ENCODE measurements around the gene SPATC1L. TPM values are rescaled to one million over a fixed set of nuclear protein-coding genes. Genes with fewer than 3 reads are reported as not detected.

Gene SPATC1L
- total and polyA plus RNA-seq, 2 of the 8 experiments (the other 6 are each of a cell fraction or from before 2014, with no cell fraction given): 24.9 to 50.0 TPM

- H3K4ac ChIP-seq (replicated peaks; ENCODE audit: insufficient read length, low read depth, low read length): no peak overlapping the region
- H2BK120ac ChIP-seq (replicated peaks; ENCODE audit: low read depth, low read length): no peak overlapping the region
- 92% methylated on average over 11 of the region's 26 CpGs; no CpG with 5 or more reads in 1 of the 2 experiments for WGBS, 2 experiments (ENCODE audit: extremely low coverage in 1 of 2, insufficient coverage in 1 of 2, insufficient read length in 1 of 2, insufficient replicate concordance in 2 of 2, low coverage in 1 of 2, low lambda C conversion rate in 2 of 2, missing lambda C conversion rate in 1 of 2)
- no peaks in the 10 kb centered on the region for H3K79me2 ChIP-seq (ENCODE audit: control insufficient read depth in 1 of 2, insufficient read depth in 2 of 2, low read length in 2 of 2)
- H4K5ac ChIP-seq (ENCODE audit: insufficient read length, low read depth, low read length): no peak overlapping the region
- FAIRE-seq (no peak), DNase-seq (ENCODE audit: low read depth in 1 of 2, low spot score in 2 of 2) (no peak)
- H3K23me2 ChIP-seq (ENCODE audit: low read depth, low read length): peaks cover 7% of the 10 kb centered on the region; the same call in 1 of the 2 replicates
- H2BK12ac ChIP-seq (ENCODE audit: low read depth, low read length): no peak overlapping the region
- no peak overlapping the region for H2BK20ac ChIP-seq (ENCODE audit: low read length)
- no peaks in the 10 kb centered on the region for H3K4me1 ChIP-seq (replicated peaks in 1 of 4; ENCODE audit: control insufficient read depth in 3 of 4, insufficient read depth in 4 of 4, low read length in 3 of 4)
- peaks cover 0 to 17% (median 0%) of the 10 kb centered on the region in 4 experiments; a peak in 2 of 8 replicates for H3K36me3 ChIP-seq (ENCODE audit: control insufficient read depth in 2 of 4, insufficient read depth in 4 of 4, low read length in 3 of 4)
- no peak overlapping the region for H3K27ac ChIP-seq (ENCODE audit: low read depth, low read length)
- H4K20me1 ChIP-seq (replicated peaks in 1 of 2; ENCODE audit: control insufficient read depth in 1 of 2, insufficient read depth in 2 of 2, low read length in 2 of 2): peaks cover 0 to 9% of the 10 kb centered on the region in 2 experiments
- no peak overlapping the region for H4K91ac ChIP-seq (replicated peaks; ENCODE audit: insufficient read length, low read length)
- H3K18ac ChIP-seq (ENCODE audit: extremely low read depth, low read length): no peak overlapping the region
- H2AK5ac ChIP-seq (ENCODE audit: low read depth, low read length): no peak overlapping the region
- no peak overlapping the region for H3K4me2 ChIP-seq (ENCODE audit: insufficient read depth in 1 of 2, low read depth in 2 of 2, low read length in 2 of 2)
- H3K56ac ChIP-seq (replicated peaks; ENCODE audit: insufficient read length, low read depth, low read length): no peak overlapping the region
- no peak overlapping the region for H3K4me3 ChIP-seq (ENCODE audit: extremely low read depth in 1 of 4, insufficient read depth in 2 of 4, low read depth in 3 of 4, low read length in 4 of 4)
- no peak overlapping the region for H2AFZ ChIP-seq (ENCODE audit: low read length)
- no peak overlapping the region for H2BK15ac ChIP-seq (ENCODE audit: low read length)
- no peak overlapping the region for H4K8ac ChIP-seq (ENCODE audit: extremely low read depth, insufficient read depth, low read length)
- H2BK5ac ChIP-seq (ENCODE audit: low read depth, low read length): no peak overlapping the region
- ChIA-PET POLR2A (ENCODE audit: partially characterized antibody) (interaction anchor here (1.2 kb wide), 1 partner anchor 138 kb away, joined by 3 read pairs; no protein-coding TSS in a partner anchor), CTCF (ENCODE audit: partially characterized antibody) (no interaction called here)
- no peaks in the 10 kb centered on the region for H3K27me3 ChIP-seq (replicated peaks in 1 of 4; ENCODE audit: control insufficient read depth in 3 of 4, extremely low read depth in 1 of 4, insufficient read depth in 3 of 4, low read length in 3 of 4)
- no peak overlapping the region for H3K23ac ChIP-seq (ENCODE audit: insufficient read length)
- H3K79me1 ChIP-seq (ENCODE audit: low read depth, low read length): no peaks in the 10 kb centered on the region
- H3K9ac ChIP-seq (replicated peaks in 1 of 4; ENCODE audit: extremely low read depth in 1 of 4, low read depth in 3 of 4, low read length in 3 of 4): no peak overlapping the region
- H3K14ac ChIP-seq (ENCODE audit: insufficient read length): no peak overlapping the region
- H3K9me3 ChIP-seq (ENCODE audit: insufficient read depth in 2 of 2, low read depth in 1 of 2, low read length in 1 of 2): no peaks in the 10 kb centered on the region
- TF ChIP-seq ZNF274 (IDR thresholded peaks at IDR 0.05; ENCODE audit: borderline replicate concordance, extremely low read depth, low read length) (no peak), SIX5 (IDR thresholded peaks at IDR 0.05; ENCODE audit: low read depth, low read length) (no peak), YY1 (IDR thresholded peaks at IDR 0.05; ENCODE audit: low read depth, low read length) (no peak), E2F6 (IDR thresholded peaks at IDR 0.05) (no peak), RBBP5 (IDR thresholded peaks at IDR 0.05; ENCODE audit: borderline replicate concordance, low read depth, low read length) (no peak)
Measured at GRCh38 chr21:46120301-46121285, 63.7 kb downstream of the SPATC1L start.
